SK-N-MC (cell line): ENCODE data around the gene LMF1.

Source experiments
- EZH2 ChIP-seq: fragments of 200-600 bp; sonication (generic); IDR thresholded peaks from one replicate; pipeline ENCODE4 v1.6.1; 2017; ENCODE audit warnings: antibody characterized with exemption
- FOXP2 ChIP-seq: optimal IDR thresholded peaks from 2 replicates; pipeline ENCODE3; 2011; ENCODE audit warnings: mild to moderate bottlenecking, moderate library complexity; ENCODE audit not compliant: insufficient read depth; ENCODE audit errors: extremely low read length, control extremely low read depth
- POLR2AphosphoS5 ChIP-seq: IDR thresholded peaks from 2 replicates; pipeline ENCODE4 v1.6.1; 2012; ENCODE audit warnings: mild to moderate bottlenecking, low read depth, low read length, borderline replicate concordance

DNA sequence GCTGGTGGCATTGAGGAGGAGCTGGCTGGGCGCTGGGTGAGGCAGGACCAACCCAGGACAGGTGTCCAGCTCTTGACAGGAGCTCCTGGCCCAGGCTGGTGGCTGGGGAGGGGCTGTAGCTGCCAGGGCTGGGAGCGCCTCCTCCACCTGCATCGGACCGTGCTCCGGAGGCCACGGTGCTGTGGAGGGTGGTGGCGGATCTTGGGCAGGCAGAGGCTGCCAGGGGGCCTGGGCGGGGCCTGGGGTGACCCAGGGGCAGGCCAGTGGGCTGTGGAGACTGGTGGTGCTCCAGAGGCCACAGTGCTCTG, 42.8 kb upstream of the LMF1 start:
- TF ChIP-seq POLR2AphosphoS5, result no peak
- no peak for TF ChIP-seq EZH2
- TF ChIP-seq FOXP2, result no peak
